GM19193 (cell line): ENCODE data around the gene CXorf51A.
"Not testable (repeated sequence)": the region's sequence is repeated elsewhere in the genome, so short reads cannot be mapped to it uniquely, and the experiment has no call there.

ENCODE experiments used
- POLR2A ChIP-seq: IDR thresholded peaks from 4 replicates; pipeline ENCODE4 v1.6.1; 2011; ENCODE audit not compliant: insufficient read depth, insufficient read length; ENCODE audit errors: extremely low read depth

The CXorf51A gene

DNA sequence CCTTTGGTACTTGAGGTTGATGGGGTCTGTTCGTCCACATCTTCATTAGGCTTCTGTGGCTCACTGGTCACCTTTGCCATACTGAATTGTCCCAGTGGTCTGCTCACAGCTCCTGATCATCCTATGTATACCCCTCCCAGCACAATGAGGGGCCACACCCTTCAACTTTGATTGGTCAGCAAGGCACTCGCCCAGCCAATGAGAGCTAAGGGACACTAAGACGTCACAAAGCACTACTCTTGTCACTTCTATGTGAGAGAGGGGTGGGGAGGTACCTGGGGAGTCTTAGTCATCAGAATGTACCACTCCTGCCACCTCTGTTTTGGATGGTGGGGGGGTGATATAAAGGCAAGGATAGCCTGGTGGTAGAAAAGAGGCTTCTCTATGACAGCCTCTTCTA, at the start of gene CXorf51A:
TSS of gene CXorf51A (minus strand) at position 101 of the 400 bp plus-strand sequence. CDS start at position 80, 21 bp downstream.
- TF ChIP-seq POLR2A, result not testable (repeated sequence)

DNA sequence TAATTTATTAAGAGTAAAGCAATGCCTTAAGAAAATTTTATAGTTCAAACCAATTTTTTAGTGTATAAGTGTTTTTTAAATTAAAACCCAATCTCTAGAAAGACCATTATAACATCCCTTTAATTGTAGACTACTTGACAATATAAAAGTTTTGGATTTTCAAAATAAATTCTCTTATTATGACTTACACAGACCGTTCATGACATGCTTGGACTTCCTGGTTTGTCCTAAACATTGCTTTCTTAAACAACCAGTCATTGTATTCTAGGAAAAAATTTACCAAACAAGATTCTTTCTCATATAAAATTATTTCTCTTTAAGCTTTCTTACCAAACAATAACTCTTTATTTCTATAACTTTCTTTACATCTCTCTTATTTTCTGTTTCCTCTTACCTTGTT, 49.0 kb upstream of the CXorf51A start:
- no peak for TF ChIP-seq POLR2A

DNA sequence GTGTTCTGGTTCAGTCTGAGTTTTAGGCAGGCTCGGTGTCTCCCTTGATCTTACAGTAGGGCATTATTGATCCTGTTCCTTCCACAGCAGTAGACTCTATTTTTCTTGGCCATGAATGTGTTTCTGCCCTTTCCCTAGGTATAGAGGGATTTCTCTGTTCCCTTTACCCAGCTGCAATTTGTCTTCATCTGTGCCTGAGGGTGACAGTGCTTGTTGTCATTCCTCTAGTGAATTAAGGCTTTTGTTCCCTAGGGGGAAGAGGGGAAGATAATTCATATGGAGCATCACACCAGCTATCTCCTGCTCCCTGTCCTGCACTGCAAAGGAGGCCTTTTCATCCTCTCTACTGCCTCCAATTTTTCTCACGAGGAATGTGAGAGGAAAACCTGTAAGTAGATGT, 39.7 kb upstream of the CXorf51A start:
- TF ChIP-seq POLR2A, result no peak

DNA sequence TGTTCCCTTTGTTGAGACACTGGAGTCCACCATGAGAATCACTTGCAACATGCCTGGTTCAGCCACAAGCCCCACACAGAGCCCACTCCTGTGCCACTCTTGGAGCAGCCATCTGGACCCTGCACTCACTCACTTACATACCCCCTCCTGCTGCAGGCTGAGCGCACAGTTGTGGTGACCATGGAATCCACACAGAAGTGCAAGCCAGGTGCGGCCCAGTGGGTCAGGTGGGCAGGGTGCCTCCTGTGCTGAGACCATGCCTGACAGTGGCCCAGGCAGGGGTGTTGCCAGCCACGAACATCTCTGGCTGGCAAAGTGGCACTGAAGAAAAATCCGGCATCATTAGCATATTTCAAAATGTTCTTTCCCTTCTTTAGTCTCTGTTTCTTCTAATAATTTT, 17.4 kb upstream of the CXorf51A start:
- no peak for TF ChIP-seq POLR2A

DNA sequence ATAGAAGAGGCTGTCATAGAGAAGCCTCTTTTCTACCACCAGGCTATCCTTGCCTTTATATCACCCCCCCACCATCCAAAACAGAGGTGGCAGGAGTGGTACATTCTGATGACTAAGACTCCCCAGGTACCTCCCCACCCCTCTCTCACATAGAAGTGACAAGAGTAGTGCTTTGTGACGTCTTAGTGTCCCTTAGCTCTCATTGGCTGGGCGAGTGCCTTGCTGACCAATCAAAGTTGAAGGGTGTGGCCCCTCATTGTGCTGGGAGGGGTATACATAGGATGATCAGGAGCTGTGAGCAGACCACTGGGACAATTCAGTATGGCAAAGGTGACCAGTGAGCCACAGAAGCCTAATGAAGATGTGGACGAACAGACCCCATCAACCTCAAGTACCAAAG, 5.1 kb downstream of the CXorf51A start, which contains the start of gene CXorf51B:
TSS of gene CXorf51B (plus strand) at position 301 of the 400 bp plus-strand sequence. CDS start at position 322, 21 bp downstream.
- not testable (repeated sequence) for TF ChIP-seq POLR2A
